GM12878 (cell line): ENCODE data around the gene RALGPS2. TPM values are rescaled to one million over a fixed set of nuclear protein-coding genes. Genes with fewer than 3 reads are reported as not detected.

Source experiments
- ATAC-seq: fragments of 200-7000 bp; cut with Tn5 transposase; 3 replicates; pipeline ENCODE4 v1.9.1; 2020; ENCODE audit warnings: mild to moderate bottlenecking, moderate library complexity
- BruUV-seq: library from RNA; stranded (reverse); fragments of 400-500 nt; replicated peaks from 2 replicates; lab custom pipeline; 2021; lab: Mats Ljungman, UMichigan
- CTCF ChIA-PET: fragments of 300-600 bp; sonication (Branson Sonifier 250); formaldehyde crosslinking; extraction: SDS; loops from one replicate; lab custom pipeline; 2021; ENCODE audit warnings: inconsistent platforms; lab: Yijun Ruan, JAX
- POLR2A ChIA-PET: fragments of 350-600 bp; formaldehyde crosslinking; extraction: SDS; loops from one replicate; lab custom pipeline; 2021; ENCODE audit warnings: inconsistent platforms; lab: Charles Lee
- RAD21 ChIA-PET: fragments of 300-600 bp; sonication (Branson Sonifier 250); formaldehyde crosslinking; loops from one replicate; lab custom pipeline; 2023; ENCODE audit warnings: antibody characterized with exemption; ENCODE audit not compliant: unreplicated experiment; lab: Charles Lee
- SMC1A ChIA-PET: fragments of 300-600 bp; sonication (Branson Sonifier 250); formaldehyde crosslinking; loops from one replicate; lab custom pipeline; 2023; ENCODE audit not compliant: unreplicated experiment, uncharacterized antibody; lab: Charles Lee
- DNase-seq: peaks from one replicate; pipeline ENCODE4 v3.0.0-alpha.2; 2011; ENCODE audit warnings: low read depth, low spot score
- FAIRE-seq: peaks from 3 replicates; lab custom pipeline; 2011; peaks lifted over from hg19 to GRCh38; lab: Jason Lieb, UNC
- H2AFZ ChIP-seq: 2 replicates; pipeline ENCODE4 v1.6.0; 2011; ENCODE audit warnings: low read depth, low read length, control low read depth; ENCODE audit not compliant: control insufficient read depth
- H3K27ac ChIP-seq: 2 replicates; pipeline ENCODE4 v1.5.1; 2011; ENCODE audit warnings: control low read depth; ENCODE audit not compliant: control insufficient read depth, insufficient read depth
- H3K27me3 ChIP-seq, 2 experiments: replicated peaks in 1 of 2; 2 replicates each; pipeline versions ENCODE4 v1.6.0 to v1.6.1; 2011; ENCODE audit warnings: low read length in 1 of 2; ENCODE audit not compliant: control insufficient read depth in 2 of 2, insufficient read depth in 2 of 2
- H3K36me3 ChIP-seq, 2 experiments: 2 replicates each; pipeline ENCODE4 v1.5.1; 2011; ENCODE audit warnings: low read length in 1 of 2; ENCODE audit not compliant: control insufficient read depth in 2 of 2, insufficient read depth in 2 of 2
- H3K4me1 ChIP-seq: 2 replicates; pipeline ENCODE4 v1.6.1; 2011; ENCODE audit warnings: mild to moderate bottlenecking, low read length, moderate library complexity, mixed read lengths; ENCODE audit not compliant: control insufficient read depth, insufficient read depth
- H3K4me2 ChIP-seq: 2 replicates; pipeline ENCODE4 v1.6.0; 2011; ENCODE audit warnings: control low read depth; ENCODE audit not compliant: control insufficient read depth, insufficient read depth
- H3K4me3 ChIP-seq: fragments of 200-600 bp; sonication (generic); 2 replicates; pipeline ENCODE4 v1.5.1; 2016
- H3K79me2 ChIP-seq: 2 replicates; pipeline ENCODE4 v1.6.0; 2011; ENCODE audit warnings: low read length; ENCODE audit not compliant: control insufficient read depth, insufficient read depth
- H3K9ac ChIP-seq: 2 replicates; pipeline ENCODE4 v1.8.0; 2011; ENCODE audit warnings: low read length, control low read depth, mixed read lengths; ENCODE audit not compliant: control insufficient read depth, insufficient read depth
- H3K9me3 ChIP-seq: replicated peaks from 3 replicates; pipeline ENCODE4 v1.5.1; 2011; ENCODE audit warnings: mild to moderate bottlenecking, low read length; ENCODE audit not compliant: control insufficient read depth, insufficient read depth
- H4K20me1 ChIP-seq: 2 replicates; pipeline ENCODE4 v1.6.0; 2011; ENCODE audit not compliant: control insufficient read depth, insufficient read depth
- CHD1 ChIP-seq: IDR thresholded peaks from 2 replicates; pipeline ENCODE4 v1.6.1; 2012; ENCODE audit warnings: low read depth, low read length, improper control_type of control experiment
- ETV6 ChIP-seq, 2 experiments: fragments of 450-650 bp in 1 of 2; IDR thresholded peaks in 1 of 2; conservative IDR thresholded peaks in 1 of 2; 2 replicates each; pipeline ENCODE4 v1.6.1; 2014; ENCODE audit warnings: antibody characterized with exemption in 1 of 2, borderline replicate concordance in 1 of 2, low read depth in 1 of 2, mild to moderate bottlenecking in 1 of 2, moderate library complexity in 1 of 2
- FOS ChIP-seq: IDR thresholded peaks from 3 replicates; pipeline ENCODE4 v1.6.1; 2011; ENCODE audit warnings: borderline replicate concordance; ENCODE audit not compliant: insufficient read length; ENCODE audit errors: extremely low read depth
- GATAD2B ChIP-seq: fragments of 450-650 bp; conservative IDR thresholded peaks from 2 replicates; pipeline ENCODE4 v1.6.1; 2017; ENCODE audit warnings: low read depth, mild to moderate bottlenecking, moderate library complexity
- KDM1A ChIP-seq: fragments of 200-600 bp; sonication (generic); IDR thresholded peaks from 2 replicates; pipeline ENCODE4 v1.6.1; 2016; ENCODE audit warnings: borderline replicate concordance
- MAX ChIP-seq: IDR thresholded peaks from 2 replicates; pipeline ENCODE4 v1.6.1; 2012; ENCODE audit warnings: low read depth, low read length, improper control_type of control experiment
- NR2C1 ChIP-seq: fragments of 450-650 bp; IDR thresholded peaks from 2 replicates; pipeline ENCODE4 v1.6.1; 2017; ENCODE audit warnings: antibody characterized with exemption, mild to moderate bottlenecking, moderate library complexity
- POLR2AphosphoS5 ChIP-seq: IDR thresholded peaks from 2 replicates; pipeline ENCODE4 v1.6.1; 2011; ENCODE audit warnings: mild to moderate bottlenecking, low read length, inconsistent platforms
- RB1 ChIP-seq: fragments of 450-650 bp; formaldehyde crosslinking; IDR thresholded peaks from 2 replicates; pipeline ENCODE4 v1.6.1; 2017; ENCODE audit warnings: mild to moderate bottlenecking, borderline replicate concordance
- RCOR1 ChIP-seq: conservative IDR thresholded peaks from 2 replicates; pipeline ENCODE4 v1.6.1; 2012; ENCODE audit warnings: low read depth, low read length, improper control_type of control experiment
- RUNX3 ChIP-seq: IDR thresholded peaks from 2 replicates; pipeline ENCODE4 v1.6.1; 2012; ENCODE audit warnings: low read length, inconsistent platforms
- SIX5 ChIP-seq: IDR thresholded peaks from 2 replicates; pipeline ENCODE4 v1.6.1; 2011; ENCODE audit warnings: mild to moderate bottlenecking, low read depth, low read length, moderate library complexity; ENCODE audit not compliant: severe bottlenecking
- SMAD1 ChIP-seq: fragments of 450-650 bp; IDR thresholded peaks from 2 replicates; pipeline ENCODE4 v1.6.1; 2018; ENCODE audit warnings: mild to moderate bottlenecking, low read depth; ENCODE audit not compliant: partially characterized antibody
- SUPT20H ChIP-seq: IDR thresholded peaks from 2 replicates; pipeline ENCODE4 v1.6.1; 2011; ENCODE audit warnings: low read depth, mild to moderate bottlenecking, low read length, moderate library complexity, borderline replicate concordance; ENCODE audit not compliant: control insufficient read depth
- USF1 ChIP-seq: IDR thresholded peaks from 2 replicates; pipeline ENCODE4 v1.6.1; 2011; ENCODE audit warnings: borderline replicate concordance, low read depth, mild to moderate bottlenecking, moderate library complexity, mixed read lengths, low read length; ENCODE audit not compliant: insufficient read depth; ENCODE audit errors: extremely low read length
- WGBS: methylation state at CpG from one replicate; pipeline ENCODE4 v1.1.6; 2016; ENCODE audit warnings: low lambda C conversion rate; ENCODE audit not compliant: insufficient replicate concordance, insufficient coverage; ENCODE audit errors: missing lambda C conversion rate; 5-methylcytosine and 5-hydroxymethylcytosine counted together
- in situ Hi-C: fragments of 300-500 bp; cut with MboI; formaldehyde crosslinking; loops from 9 replicates; pipeline ENCODE4 v1.14.3; 2018; ENCODE audit warnings: mixed read lengths
- intact Hi-C: fragments of 100-400 bp; cut with micrococcal nuclease; formaldehyde crosslinking; loops from one replicate; pipeline ENCODE4 v1.14.2; 2022; ENCODE audit not compliant: unreplicated experiment
- polyA plus RNA-seq, 11 experiments: library from polyadenylated mRNA; depleted of rRNA in 4 of 11; unstranded in 6 of 11; stranded (reverse) in 5 of 11; fragments of >200 nt; fragmentation: Nextera tagmentation in 4 of 11; fragmentation: Illumina TruSeq in 1 of 11; extraction: Ambion mirVana in 4 of 11; extraction: Trizol in 1 of 11; gene quantifications; 1 replicate in 1 of 11; 2 replicates in 10 of 11; pipeline versions ENCODE4 v1.2.1 to v1.2.3, GENCODE V29; 2011 to 2016; ENCODE audit warnings: inconsistent platforms in 2 of 11, missing spikeins in 2 of 11, low read depth in 1 of 11
- total RNA-seq, 4 experiments: library from RNA; depleted of rRNA in 3 of 4; stranded (reverse); fragments of >200 nt in 3 of 4; fragmentation: Illumina TruSeq in 1 of 4; extraction: Trizol in 1 of 4; gene quantifications; 2 replicates each; pipeline versions ENCODE4 v1.2.1 to v1.2.3, GENCODE V29; 2013 to 2021
- TF ChIP-seq, protein P1 (sequence below): fragments of 450-650 bp; IDR thresholded peaks from 2 replicates; pipeline ENCODE4 v1.6.1; 2016; ENCODE audit warnings: mild to moderate bottlenecking

The RALGPS2 gene
- total and polyA plus RNA-seq, 10 of the 15 experiments (the other 5 are each of a cell fraction or from before 2014, with no cell fraction given), result 0.08 to 3.7 (median 0.50) TPM

DNA sequence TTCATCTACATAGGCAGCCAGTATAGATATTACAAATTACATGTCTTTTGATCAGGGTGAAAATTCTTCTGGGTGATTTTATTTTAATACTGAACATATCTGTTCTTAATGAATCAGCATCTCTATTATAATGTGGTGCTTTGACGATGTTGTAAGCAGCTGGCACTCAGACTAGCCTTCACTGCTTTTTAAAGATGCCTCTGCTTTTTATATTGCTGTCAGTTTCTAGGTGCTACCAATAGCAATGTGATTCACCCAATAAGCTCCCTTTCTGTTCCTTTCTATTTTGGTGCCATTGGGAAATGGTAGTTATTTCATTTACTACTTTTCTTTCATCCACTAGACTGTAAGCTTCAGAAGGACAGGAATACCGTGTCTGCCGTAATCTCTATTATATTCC, 156.9 kb downstream of the RALGPS2 start:
- no peak overlapping the region for H3K9ac ChIP-seq
- no peaks in the 10 kb centered on the region for H3K27me3 ChIP-seq
- no peak overlapping the region for H3K27ac ChIP-seq
- SMC1A ChIA-PET, result no interaction called here
- H4K20me1 ChIP-seq, result no peaks in the 10 kb centered on the region
- ATAC-seq (no peak), DNase-seq (no peak), FAIRE-seq (no peak)
- RAD21 ChIA-PET, result no interaction called here
- H3K36me3 ChIP-seq, result no peaks in the 10 kb centered on the region
- in situ Hi-C loops (no loop called here), intact Hi-C loops (no loop called here)
- 51% methylated on average over 3 of the region's 3 CpGs for WGBS
- CTCF ChIA-PET, result interaction anchor here (0.7 to 1.6 kb wide), 3 partner anchors 10 to 122 kb away, joined by 3 to 6 read pairs (median 3); no protein-coding TSS in a partner anchor
- no peaks in the 10 kb centered on the region for H3K9me3 ChIP-seq
- BruUV-seq, result no TSS peak
- TF ChIP-seq FOS, result no peak
- TF ChIP-seq RB1, result no peak
- TF ChIP-seq NR2C1, result no peak
- POLR2A ChIA-PET, result no interaction called here
- H3K4me3 ChIP-seq, result no peak overlapping the region
- no peak overlapping the region for H2AFZ ChIP-seq
- no peaks in the 10 kb centered on the region for H3K79me2 ChIP-seq
- H3K4me2 ChIP-seq, result no peak overlapping the region
- no peaks in the 10 kb centered on the region for H3K4me1 ChIP-seq

- H3K27me3 ChIP-seq, result no peaks in the 10 kb centered on the region
- H4K20me1 ChIP-seq, result no peaks in the 10 kb centered on the region
- in situ Hi-C loops, result no loop called here
- no peaks in the 10 kb centered on the region for H3K36me3 ChIP-seq
- CTCF ChIA-PET, result interaction anchor here (1.2 kb wide), 1 partner anchor 117 kb away, joined by 4 read pairs; no protein-coding TSS in a partner anchor
- FAIRE-seq (no peak), ATAC-seq (no peak), DNase-seq (no peak)
- no peak overlapping the region for H3K27ac ChIP-seq
- no peak overlapping the region for H2AFZ ChIP-seq
- POLR2A ChIA-PET, result no interaction called here
- WGBS, result 52% methylated on average over 4 of the region's 4 CpGs
- H3K9ac ChIP-seq, result no peak overlapping the region
- no peaks in the 10 kb centered on the region for H3K79me2 ChIP-seq
- intact Hi-C loops, result no loop called here
- no peak overlapping the region for H3K4me2 ChIP-seq
- SMC1A ChIA-PET, result no interaction called here
- BruUV-seq, result no TSS peak
- H3K4me3 ChIP-seq, result no peak overlapping the region
- H3K9me3 ChIP-seq, result no peaks in the 10 kb centered on the region
- RAD21 ChIA-PET, result interaction anchor here (1.0 kb wide), 1 partner anchor 90 kb away, joined by 3 read pairs; no protein-coding TSS in a partner anchor
- H3K4me1 ChIP-seq, result no peaks in the 10 kb centered on the region
- no peak for TF ChIP-seq RCOR1
- no peak for TF ChIP-seq RB1
- no peak for TF ChIP-seq RUNX3
- TF ChIP-seq POLR2AphosphoS5, result no peak
- TF ChIP-seq, protein P1, sequence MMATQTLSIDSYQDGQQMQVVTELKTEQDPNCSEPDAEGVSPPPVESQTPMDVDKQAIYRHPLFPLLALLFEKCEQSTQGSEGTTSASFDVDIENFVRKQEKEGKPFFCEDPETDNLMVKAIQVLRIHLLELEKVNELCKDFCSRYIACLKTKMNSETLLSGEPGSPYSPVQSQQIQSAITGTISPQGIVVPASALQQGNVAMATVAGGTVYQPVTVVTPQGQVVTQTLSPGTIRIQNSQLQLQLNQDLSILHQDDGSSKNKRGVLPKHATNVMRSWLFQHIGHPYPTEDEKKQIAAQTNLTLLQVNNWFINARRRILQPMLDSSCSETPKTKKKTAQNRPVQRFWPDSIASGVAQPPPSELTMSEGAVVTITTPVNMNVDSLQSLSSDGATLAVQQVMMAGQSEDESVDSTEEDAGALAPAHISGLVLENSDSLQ, result no peak
- no peak for TF ChIP-seq SUPT20H
- no peak for TF ChIP-seq USF1
- TF ChIP-seq GATAD2B, result no peak
- TF ChIP-seq SMAD1, result no peak
- no peak for TF ChIP-seq ETV6 (conservative IDR thresholded peaks at IDR 0.05 in 1 of 2, IDR thresholded peaks at IDR 0.05 in 1 of 2; ENCODE audit: borderline replicate concordance in 1 of 2, low read depth in 1 of 2)
- no peak for TF ChIP-seq KDM1A
- TF ChIP-seq SIX5, result no peak
- no peak for TF ChIP-seq CHD1
- TF ChIP-seq MAX, result no peak
Measured at GRCh38 chr1:178885869-178886268, 160.8 kb downstream of the RALGPS2 start.
